A549 (cell line): ENCODE data around the gene AUTS2.

Experiments used
- BHLHE40 ChIP-seq: IDR thresholded peaks from 2 replicates; pipeline ENCODE4 v1.6.1; 2012; ENCODE audit warnings: low read depth, low read length, inconsistent platforms
- CTCF ChIP-seq: fragments of >200 bp; sonication (Bioruptor Twin); formaldehyde crosslinking; IDR thresholded peaks from 3 replicates; pipeline ENCODE4 v1.5.1; 2016
- EP300 ChIP-seq, 2 experiments: fragments of >200 bp; sonication (Bioruptor Twin); formaldehyde crosslinking; IDR thresholded peaks; 2 replicates in 1 of 2; 3 replicates in 1 of 2; pipeline ENCODE4 v1.6.1; 2016 to 2017
- KDM1A ChIP-seq: fragments of 200-600 bp; sonication (generic); IDR thresholded peaks from 2 replicates; pipeline ENCODE4 v1.6.1; 2016; ENCODE audit warnings: low read depth, mild to moderate bottlenecking
- MAZ ChIP-seq: fragments of 150-350 bp; IDR thresholded peaks from 2 replicates; pipeline ENCODE4 v1.6.1; 2014; ENCODE audit warnings: antibody characterized with exemption, low read depth, low read length, borderline replicate concordance
- RAD21 ChIP-seq, 2 experiments: fragments of >200 bp in 1 of 2; sonication (Bioruptor Twin) in 1 of 2; formaldehyde crosslinking in 1 of 2; IDR thresholded peaks in 1 of 2; conservative IDR thresholded peaks in 1 of 2; 2 replicates in 1 of 2; 3 replicates in 1 of 2; pipeline ENCODE4 v1.6.1; 2012 to 2018; ENCODE audit warnings: inconsistent platforms in 1 of 2
- REST ChIP-seq: fragments of 200-600 bp; sonication (generic); IDR thresholded peaks from 2 replicates; pipeline ENCODE4 v1.6.1; 2016; ENCODE audit warnings: antibody characterized with exemption, mild to moderate bottlenecking, moderate library complexity

DNA sequence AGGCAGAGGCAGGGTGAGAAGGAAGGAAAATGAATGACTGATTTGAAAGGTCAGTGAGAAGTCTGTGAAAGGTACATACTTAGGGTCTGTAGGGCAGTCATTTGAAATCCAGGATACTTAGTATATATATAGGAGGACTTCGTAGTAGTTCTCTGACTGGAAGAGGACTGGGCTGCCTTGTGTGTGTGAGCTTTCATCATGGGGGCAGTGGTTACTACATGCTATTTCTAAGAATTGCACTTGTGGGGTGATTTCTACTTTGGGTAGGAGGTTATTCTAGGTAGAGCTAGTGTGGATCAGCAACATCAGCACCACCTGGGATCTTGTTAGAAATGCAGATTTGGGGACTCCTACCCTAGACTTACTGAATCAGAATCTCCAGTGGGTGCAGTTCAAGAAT, 104.1 kb downstream of the AUTS2 start:
- TF ChIP-seq KDM1A = no peak
- no peak for TF ChIP-seq CTCF
- TF ChIP-seq EP300 (IDR thresholded peaks at IDR 0.05) = no peak
- TF ChIP-seq RAD21 (conservative IDR thresholded peaks at IDR 0.05 in 1 of 2, IDR thresholded peaks at IDR 0.05 in 1 of 2) = no peak
- TF ChIP-seq BHLHE40 = no peak
- no peak for TF ChIP-seq MAZ
- TF ChIP-seq REST = no peak
